ENCODE results near the gene METTL8. TPM values are rescaled to one million over a fixed set of nuclear protein-coding genes. Genes with fewer than 3 reads are reported as not detected.

METTL8 gene
- total and polyA plus RNA-seq, 2 of the 13 experiments (the other 11 are each of a cell fraction or from before 2014, with no cell fraction given): 18.6 to 68.2 TPM

- POLR2A ChIA-PET: interaction anchor here (0.7 kb wide), 1 partner anchor 26 kb away, joined by 3 read pairs; the partner anchor contains the start of genes DCAF17 and METTL8
- no TSS peak for BruUV-seq (replicated peaks)
- TF ChIP-seq ZNF142 (CRISPR knock-in tag; IDR thresholded peaks at IDR 0.05) (no peak), ZNF18 (CRISPR knock-in tag; IDR thresholded peaks at IDR 0.05; ENCODE audit: insufficient replicate concordance) (no peak), MED1 (CRISPR knock-in tag; IDR thresholded peaks at IDR 0.05) (no peak), FOSL1 (CRISPR knock-in tag; IDR thresholded peaks at IDR 0.05; ENCODE audit: borderline replicate concordance) (no peak), TCF7 (IDR thresholded peaks at IDR 0.05; ENCODE audit: low read depth) (no peak), ATF6 (CRISPR knock-in tag; conservative IDR thresholded peaks at IDR 0.05) (no peak), MATR3 (CRISPR knock-in tag; IDR thresholded peaks at IDR 0.05) (no peak), EP300 (IDR thresholded peaks at IDR 0.05; ENCODE audit: low read depth in 2 of 2, low read length in 2 of 2) (no peak), EP300 (CRISPR knock-in tag; IDR thresholded peaks at IDR 0.05; ENCODE audit: borderline replicate concordance) (no peak), GATAD1 (CRISPR knock-in tag; IDR thresholded peaks at IDR 0.05) (no peak), ZFP90 (CRISPR knock-in tag; IDR thresholded peaks at IDR 0.05; ENCODE audit: borderline replicate concordance) (no peak), HES4 (CRISPR knock-in tag; IDR thresholded peaks at IDR 0.05; ENCODE audit: borderline replicate concordance) (no peak), NFE2L2 (IDR thresholded peaks at IDR 0.05; ENCODE audit: low read length) (no peak), ZBTB14 (CRISPR knock-in tag; IDR thresholded peaks at IDR 0.05) (no peak; the same call in 1 of the 2 replicates), POLR2AphosphoS2 (IDR thresholded peaks at IDR 0.05; ENCODE audit: low read depth, low read length) (no peak)
Measured at GRCh38 chr2:171407676-171408044, 26.1 kb downstream of the METTL8 start.

More at GRCh38 chr2:171407676-171408044, 26.1 kb downstream of the METTL8 start:
- Histone ChIP-seq H3K4me2 (ENCODE audit: low read depth, low read length) (no peak overlapping the region), H4K20me1 (ENCODE audit: insufficient read depth, low read length) (no peaks in the 10 kb centered on the region), H3K9ac (ENCODE audit: insufficient read depth, low read depth, low read length) (no peak overlapping the region), H3K79me2 (ENCODE audit: insufficient read depth, low read length) (peaks cover 55% of the 10 kb centered on the region), H3K36me3 (replicated peaks in 1 of 2; ENCODE audit: control insufficient read depth in 1 of 2, insufficient read depth in 2 of 2, low read length in 2 of 2) (peaks cover 0 to under 1% of the 10 kb centered on the region in 2 experiments; a peak in 1 of 5 replicates), H2AFZ (ENCODE audit: low read length) (no peak overlapping the region), H3K9me3 (ENCODE audit: low read length) (no peaks in the 10 kb centered on the region), H3K27me3 (ENCODE audit: control insufficient read depth in 1 of 2, insufficient read depth in 2 of 2, low read length in 2 of 2) (no peaks in the 10 kb centered on the region), H3K4me3 (replicated peaks in 1 of 3; ENCODE audit: insufficient read depth in 1 of 3, low read depth in 2 of 3, low read length in 3 of 3) (no peak overlapping the region), H3K4me1 (ENCODE audit: insufficient read depth, low read length) (no peaks in the 10 kb centered on the region), H3K27ac (ENCODE audit: extremely low read length, insufficient read depth, low read length) (no peak overlapping the region)
- WGBS (ENCODE audit: low lambda C conversion rate): 94% methylated on average over 1 of the region's 1 CpG
- intact Hi-C loops (cut with micrococcal nuclease; ENCODE audit: unreplicated experiment) (no loop called here), in situ Hi-C loops (cut with HindIII; ENCODE audit: extremely low pct_ligation_motif_present, low pct_unique_long_range_greater_than_20kb) (no loop called here)
- DNase-seq (ENCODE audit: low spot score) (no peak), FAIRE-seq (no peak), ATAC-seq (no peak)
- CTCF ChIA-PET (ENCODE audit: low intra/inter-chr PET ratio, low total read pairs): no interaction called here

Measured in HepG2 (cell line).